Smooth muscle cell of the brain vasculature (primary cell): Measurements from ENCODE around the gene SLC9A9.
"Not testable (repeated sequence)": the region's sequence is repeated elsewhere in the genome, so short reads cannot be mapped to it uniquely, and the experiment has no call there.

ENCODE experiments used
- DNase-seq: peaks from one replicate; pipeline ENCODE4 v3.0.0-alpha.2; 2012; ENCODE audit warnings: low read depth, low spot score

SLC9A9 gene

GRCh38 chr3:143695333-143695732, 152.9 kb downstream of the SLC9A9 start:
- DNase-seq, result not testable (repeated sequence)

- DNase-seq, result no peak
Observed at GRCh38 chr3:143693506-143693905, 154.8 kb downstream of the SLC9A9 start.

- no peak for DNase-seq
Observed at GRCh38 chr3:143686638-143687197, 161.6 kb downstream of the SLC9A9 start.

- DNase-seq, result no peak
Observed at GRCh38 chr3:143685491-143685890, 162.8 kb downstream of the SLC9A9 start.

- DNase-seq, result no peak
Observed at GRCh38 chr3:143677430-143677829, 170.8 kb downstream of the SLC9A9 start.

- no peak for DNase-seq
Observed at GRCh38 chr3:143676747-143677146, 171.5 kb downstream of the SLC9A9 start.

GRCh38 chr3:143676021-143676420, 172.2 kb downstream of the SLC9A9 start:
- no peak for DNase-seq

GRCh38 chr3:143674100-143674968, 173.9 kb downstream of the SLC9A9 start:
- DNase-seq, result peak; percentile 62

- no peak for DNase-seq
Observed at GRCh38 chr3:143672396-143673165, 175.7 kb downstream of the SLC9A9 start.

- no peak for DNase-seq
Observed at GRCh38 chr3:143671626-143672025, 176.6 kb downstream of the SLC9A9 start.

- no peak for DNase-seq
Observed at GRCh38 chr3:143668924-143669790, 179.1 kb downstream of the SLC9A9 start.

- DNase-seq, result no peak
Observed at GRCh38 chr3:143668385-143668784, 179.9 kb downstream of the SLC9A9 start.

- DNase-seq, result no peak
Observed at GRCh38 chr3:143661677-143662076, 186.6 kb downstream of the SLC9A9 start.

GRCh38 chr3:143658861-143659260, 189.4 kb downstream of the SLC9A9 start:
- DNase-seq, result no peak

GRCh38 chr3:143658116-143658515, 190.2 kb downstream of the SLC9A9 start:
- no peak for DNase-seq

- no peak for DNase-seq
Observed at GRCh38 chr3:143657391-143657790, 190.9 kb downstream of the SLC9A9 start.

GRCh38 chr3:143654906-143655305, 193.4 kb downstream of the SLC9A9 start:
- no peak for DNase-seq

GRCh38 chr3:143653935-143654334, 194.3 kb downstream of the SLC9A9 start:
- no peak for DNase-seq

- DNase-seq, result no peak
Observed at GRCh38 chr3:143653493-143653892, 194.8 kb downstream of the SLC9A9 start.

GRCh38 chr3:143652118-143652517, 196.2 kb downstream of the SLC9A9 start:
- no peak for DNase-seq

- DNase-seq, result no peak
Observed at GRCh38 chr3:143650827-143651226, 197.4 kb downstream of the SLC9A9 start.
